PFSK-1 (cell line): ENCODE results near the gene PHLDA1.

ENCODE experiments used
- FOXP2 ChIP-seq: optimal IDR thresholded peaks from 2 replicates; pipeline ENCODE3; 2011; ENCODE audit warnings: borderline replicate concordance, control low read depth, inconsistent platforms; ENCODE audit not compliant: insufficient read depth; ENCODE audit errors: extremely low read length, extremely low read depth
- POLR2AphosphoS5 ChIP-seq: IDR thresholded peaks from 2 replicates; pipeline ENCODE4 v1.6.1; 2012; ENCODE audit warnings: low read depth, mild to moderate bottlenecking, control low read depth, low read length, moderate library complexity
- SIN3A ChIP-seq: IDR thresholded peaks from 2 replicates; pipeline ENCODE4 v1.6.1; 2012; ENCODE audit warnings: mild to moderate bottlenecking, low read length, moderate library complexity, borderline replicate concordance; ENCODE audit not compliant: insufficient read depth
- TAF1 ChIP-seq: IDR thresholded peaks from 2 replicates; pipeline ENCODE4 v1.6.1; 2012; ENCODE audit warnings: low read length, control low read depth, borderline replicate concordance; ENCODE audit not compliant: insufficient read depth
- TF ChIP-seq, protein P1 (sequence below), 2 experiments: IDR thresholded peaks; 2 replicates each; pipeline versions ENCODE4 v1.6.1 to v1.8.0; 2011 to 2012; ENCODE audit warnings: low read depth in 2 of 2, low read length in 2 of 2, control low read depth in 1 of 2, inconsistent platforms in 1 of 2, mild to moderate bottlenecking in 1 of 2, moderate library complexity in 1 of 2; ENCODE audit not compliant: insufficient read depth in 1 of 2

Gene PHLDA1

DNA sequence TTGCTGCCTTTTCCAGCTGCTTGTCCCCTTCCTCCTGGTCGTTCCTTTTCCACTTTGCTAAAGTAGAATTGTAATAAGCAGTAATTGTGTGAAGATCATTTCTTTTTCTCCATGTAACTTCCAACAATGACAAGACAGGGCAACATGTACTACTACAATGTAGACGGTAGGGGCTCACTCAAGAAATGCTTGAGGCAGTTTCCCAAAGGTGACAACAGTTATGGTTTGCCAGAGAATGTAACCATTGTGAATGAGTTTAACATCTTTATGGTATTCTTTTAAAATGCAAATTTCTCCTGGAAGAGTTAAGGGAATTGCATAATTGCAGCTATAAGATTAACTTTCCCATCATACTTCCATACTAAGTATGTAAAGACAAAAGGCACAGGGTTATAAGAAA lies 23.8 kb upstream of the PHLDA1 start:
- TF ChIP-seq, protein P1, sequence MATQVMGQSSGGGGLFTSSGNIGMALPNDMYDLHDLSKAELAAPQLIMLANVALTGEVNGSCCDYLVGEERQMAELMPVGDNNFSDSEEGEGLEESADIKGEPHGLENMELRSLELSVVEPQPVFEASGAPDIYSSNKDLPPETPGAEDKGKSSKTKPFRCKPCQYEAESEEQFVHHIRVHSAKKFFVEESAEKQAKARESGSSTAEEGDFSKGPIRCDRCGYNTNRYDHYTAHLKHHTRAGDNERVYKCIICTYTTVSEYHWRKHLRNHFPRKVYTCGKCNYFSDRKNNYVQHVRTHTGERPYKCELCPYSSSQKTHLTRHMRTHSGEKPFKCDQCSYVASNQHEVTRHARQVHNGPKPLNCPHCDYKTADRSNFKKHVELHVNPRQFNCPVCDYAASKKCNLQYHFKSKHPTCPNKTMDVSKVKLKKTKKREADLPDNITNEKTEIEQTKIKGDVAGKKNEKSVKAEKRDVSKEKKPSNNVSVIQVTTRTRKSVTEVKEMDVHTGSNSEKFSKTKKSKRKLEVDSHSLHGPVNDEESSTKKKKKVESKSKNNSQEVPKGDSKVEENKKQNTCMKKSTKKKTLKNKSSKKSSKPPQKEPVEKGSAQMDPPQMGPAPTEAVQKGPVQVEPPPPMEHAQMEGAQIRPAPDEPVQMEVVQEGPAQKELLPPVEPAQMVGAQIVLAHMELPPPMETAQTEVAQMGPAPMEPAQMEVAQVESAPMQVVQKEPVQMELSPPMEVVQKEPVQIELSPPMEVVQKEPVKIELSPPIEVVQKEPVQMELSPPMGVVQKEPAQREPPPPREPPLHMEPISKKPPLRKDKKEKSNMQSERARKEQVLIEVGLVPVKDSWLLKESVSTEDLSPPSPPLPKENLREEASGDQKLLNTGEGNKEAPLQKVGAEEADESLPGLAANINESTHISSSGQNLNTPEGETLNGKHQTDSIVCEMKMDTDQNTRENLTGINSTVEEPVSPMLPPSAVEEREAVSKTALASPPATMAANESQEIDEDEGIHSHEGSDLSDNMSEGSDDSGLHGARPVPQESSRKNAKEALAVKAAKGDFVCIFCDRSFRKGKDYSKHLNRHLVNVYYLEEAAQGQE (IDR thresholded peaks at IDR 0.05; ENCODE audit: insufficient read depth in 1 of 2, low read depth in 2 of 2, low read length in 2 of 2), result no peak
- no peak for TF ChIP-seq TAF1
- TF ChIP-seq FOXP2, result no peak
- TF ChIP-seq SIN3A, result no peak
- no peak for TF ChIP-seq POLR2AphosphoS5

DNA sequence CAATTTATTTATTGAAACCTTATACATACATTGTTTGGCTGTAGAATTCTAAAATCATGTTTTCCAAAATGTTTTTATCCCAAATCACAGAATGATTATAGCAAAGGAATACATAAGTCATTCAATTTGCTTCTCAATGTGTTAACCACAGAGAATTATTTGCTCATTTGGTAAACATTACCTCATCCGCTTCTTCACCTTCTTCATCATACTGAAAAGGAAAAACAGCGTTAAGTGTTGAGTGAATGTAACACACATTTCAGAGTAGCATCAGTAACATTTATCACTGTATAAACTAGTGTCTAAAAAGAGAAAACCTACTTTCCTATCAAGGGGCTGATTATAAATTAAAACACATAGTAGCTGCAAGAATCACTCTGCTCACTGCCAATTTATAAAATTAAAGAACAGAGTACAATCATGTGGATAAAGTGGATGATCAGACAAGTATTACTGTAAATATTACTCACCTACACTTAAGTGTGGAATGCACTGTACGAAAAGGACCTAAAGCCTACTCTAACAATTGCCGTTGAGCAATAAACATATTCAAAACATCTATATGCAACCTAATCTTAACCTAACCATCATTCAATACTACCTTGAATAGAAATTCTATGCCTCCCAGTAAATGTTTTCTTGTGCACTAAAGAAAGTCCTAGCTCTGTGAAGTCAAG lies 18.1 kb upstream of the PHLDA1 start:
- TF ChIP-seq POLR2AphosphoS5 (no peak), TAF1 (no peak), FOXP2 (no peak), SIN3A (no peak)
- TF ChIP-seq, protein P1 (IDR thresholded peaks at IDR 0.05; ENCODE audit: insufficient read depth in 1 of 2, low read depth in 2 of 2, low read length in 2 of 2), result no peak

- TF ChIP-seq SIN3A, result no peak
- TF ChIP-seq FOXP2, result no peak
- no peak for TF ChIP-seq TAF1
- TF ChIP-seq, protein P1 (IDR thresholded peaks at IDR 0.05; ENCODE audit: insufficient read depth in 1 of 2, low read depth in 2 of 2, low read length in 2 of 2), result no peak
- no peak for TF ChIP-seq POLR2AphosphoS5
These were observed 16.2 kb upstream of the PHLDA1 start for GRCh38 chr12:76047742-76048141.

- TF ChIP-seq FOXP2 (no peak), POLR2AphosphoS5 (no peak), TAF1 (no peak), SIN3A (no peak)
- TF ChIP-seq, protein P1 (IDR thresholded peaks at IDR 0.05; ENCODE audit: insufficient read depth in 1 of 2, low read depth in 2 of 2, low read length in 2 of 2), result no peak
These were observed 15.5 kb upstream of the PHLDA1 start for GRCh38 chr12:76047060-76047459.
